H9 (cell line): ENCODE data around the gene NPBWR2. TPM values are rescaled to one million over a fixed set of nuclear protein-coding genes. Genes with fewer than 3 reads are reported as not detected.

Source experiments
- DNase-seq: peaks from one replicate; pipeline ENCODE4 v3.0.0-alpha.2; 2017
- H2AFZ ChIP-seq: one replicate; pipeline ENCODE4 v1.6.1; 2013; ENCODE audit warnings: mild to moderate bottlenecking, low read length, control low read depth, moderate library complexity
- H2AK5ac ChIP-seq: 2 replicates; pipeline ENCODE4 v1.6.1; 2013; ENCODE audit warnings: low read length, control low read depth, mixed read lengths; ENCODE audit not compliant: insufficient read length
- H2BK120ac ChIP-seq: one replicate; pipeline ENCODE4 v1.6.1; 2013; ENCODE audit warnings: low read depth, mild to moderate bottlenecking, low read length, control low read depth, inconsistent platforms; ENCODE audit not compliant: poor library complexity, severe bottlenecking
- H2BK12ac ChIP-seq: 2 replicates; pipeline ENCODE4 v1.6.1; 2013; ENCODE audit warnings: low read length, control low read depth, mixed read lengths, low read depth; ENCODE audit not compliant: insufficient read length
- H2BK15ac ChIP-seq: 2 replicates; pipeline ENCODE4 v1.6.1; 2013; ENCODE audit warnings: low read depth, low read length, control low read depth
- H2BK20ac ChIP-seq: one replicate; pipeline ENCODE4 v1.6.1; 2013; ENCODE audit warnings: low read depth, mild to moderate bottlenecking, low read length, control low read depth, inconsistent platforms; ENCODE audit not compliant: poor library complexity, severe bottlenecking
- H2BK5ac ChIP-seq: 2 replicates; pipeline ENCODE4 v1.6.1; 2013; ENCODE audit warnings: low read length, control low read depth, mixed read lengths; ENCODE audit not compliant: insufficient read length
- H3K14ac ChIP-seq: 2 replicates; pipeline ENCODE4 v1.6.1; 2013; ENCODE audit warnings: low read length, control low read depth; ENCODE audit not compliant: insufficient read depth
- H3K18ac ChIP-seq: 2 replicates; pipeline ENCODE4 v1.6.1; 2013; ENCODE audit warnings: low read depth, mild to moderate bottlenecking, mixed read lengths, low read length, control low read depth; ENCODE audit not compliant: insufficient read length
- H3K23ac ChIP-seq: 2 replicates; pipeline ENCODE4 v1.6.1; 2013; ENCODE audit warnings: low read length, control low read depth, mixed read lengths, low read depth; ENCODE audit not compliant: insufficient read length
- H3K23me2 ChIP-seq: 2 replicates; pipeline ENCODE4 v1.6.1; 2013; ENCODE audit warnings: low read depth, mild to moderate bottlenecking, mixed read lengths, low read length, control low read depth; ENCODE audit not compliant: insufficient read length, poor library complexity, severe bottlenecking
- H3K27ac ChIP-seq: 2 replicates; pipeline ENCODE4 v1.5.1; 2013; ENCODE audit warnings: low read length, control low read depth, mixed read lengths, low read depth; ENCODE audit not compliant: insufficient read length
- H3K27me3 ChIP-seq: 2 replicates; pipeline ENCODE4 v1.6.1; 2013; ENCODE audit warnings: low read length, control low read depth, inconsistent platforms; ENCODE audit not compliant: insufficient read depth
- H3K4ac ChIP-seq: 2 replicates; pipeline ENCODE4 v1.6.1; 2013; ENCODE audit warnings: low read depth, mild to moderate bottlenecking, control low read depth, inconsistent platforms, low read length, moderate library complexity
- H3K4me1 ChIP-seq: 2 replicates; pipeline ENCODE4 v1.6.1; 2013; ENCODE audit warnings: low read length, control low read depth, inconsistent platforms; ENCODE audit not compliant: insufficient read depth
- H3K4me2 ChIP-seq: 2 replicates; pipeline ENCODE4 v1.6.1; 2013; ENCODE audit warnings: low read length, control low read depth, mixed read lengths; ENCODE audit not compliant: insufficient read length, insufficient read depth
- H3K56ac ChIP-seq: 2 replicates; pipeline ENCODE4 v1.6.1; 2013; ENCODE audit warnings: low read depth, mild to moderate bottlenecking, mixed read lengths, low read length, control low read depth; ENCODE audit not compliant: insufficient read length
- H3K79me1 ChIP-seq: 2 replicates; pipeline ENCODE4 v1.6.1; 2013; ENCODE audit warnings: low read depth, mild to moderate bottlenecking, moderate library complexity, low read length, control low read depth, inconsistent platforms; ENCODE audit not compliant: insufficient read depth, poor library complexity, severe bottlenecking
- H3K79me2 ChIP-seq: 2 replicates; pipeline ENCODE4 v1.6.1; 2013; ENCODE audit warnings: low read length, control low read depth, inconsistent platforms; ENCODE audit not compliant: insufficient read depth
- H3K9ac ChIP-seq: 2 replicates; pipeline ENCODE4 v1.6.1; 2013; ENCODE audit warnings: low read length, control low read depth, mixed read lengths; ENCODE audit not compliant: insufficient read length; ENCODE audit errors: extremely low read depth
- H3K9me3 ChIP-seq: one replicate; pipeline ENCODE4 v1.6.1; 2013; ENCODE audit warnings: low read depth, low read length, inconsistent platforms; ENCODE audit not compliant: control insufficient read depth
- H3T11ph ChIP-seq: one replicate; pipeline ENCODE4 v1.6.1; 2013; ENCODE audit warnings: mild to moderate bottlenecking, low read length, control low read depth, inconsistent platforms
- H4K20me1 ChIP-seq: one replicate; pipeline ENCODE4 v1.6.1; 2013; ENCODE audit not compliant: control insufficient read depth, insufficient read length, insufficient read depth
- H4K5ac ChIP-seq: 2 replicates; pipeline ENCODE4 v1.6.1; 2013; ENCODE audit warnings: low read depth, mild to moderate bottlenecking, mixed read lengths, low read length, control low read depth; ENCODE audit not compliant: insufficient read length
- H4K8ac ChIP-seq: replicated peaks from 2 replicates; pipeline ENCODE4 v1.6.1; 2013; ENCODE audit warnings: low read length, control low read depth, mixed read lengths, low read depth; ENCODE audit not compliant: insufficient read length
- H4K91ac ChIP-seq: 2 replicates; pipeline ENCODE4 v1.6.1; 2013; ENCODE audit warnings: low read depth, mild to moderate bottlenecking, moderate library complexity, mixed read lengths, low read length, control low read depth; ENCODE audit not compliant: insufficient read length
- H3K27ac Mint-ChIP-seq, 3 experiments: 2 replicates in 2 of 3; 3 replicates in 1 of 3; pipeline ENCODE4 v1.8.0; 2020 to 2021; ENCODE audit warnings: mixed read lengths in 3 of 3, mild to moderate bottlenecking in 1 of 3, moderate library complexity in 1 of 3
- H3K27me3 Mint-ChIP-seq: 2 replicates; pipeline ENCODE4 v1.8.0; 2021; ENCODE audit warnings: low read depth, mild to moderate bottlenecking, moderate library complexity, mixed read lengths
- H3K36me3 Mint-ChIP-seq, 3 experiments: 2 replicates in 2 of 3; 3 replicates in 1 of 3; pipeline ENCODE4 v1.8.0; 2020 to 2021; ENCODE audit warnings: low read depth in 3 of 3, mixed read lengths in 3 of 3; ENCODE audit not compliant: insufficient read depth in 1 of 3
- H3K4me1 Mint-ChIP-seq, 2 experiments: 2 replicates each; pipeline ENCODE4 v1.8.0; 2020; ENCODE audit warnings: mixed read lengths in 2 of 2
- H3K4me3 Mint-ChIP-seq, 2 experiments: 2 replicates in 1 of 2; 3 replicates in 1 of 2; pipeline ENCODE4 v1.8.0; 2020 to 2021; ENCODE audit warnings: mild to moderate bottlenecking in 2 of 2, mixed read lengths in 2 of 2, moderate library complexity in 1 of 2
- H3K9me3 Mint-ChIP-seq, 2 experiments: 2 replicates in 1 of 2; 3 replicates in 1 of 2; pipeline ENCODE4 v1.8.0; 2020; ENCODE audit warnings: mild to moderate bottlenecking in 2 of 2, mixed read lengths in 2 of 2, moderate library complexity in 1 of 2
- WGBS: extraction: QIAGEN DNeasy Blood & Tissue Kit; methylation state at CpG from one replicate; pipeline ENCODE4 v1.1.7; 2013; ENCODE audit warnings: missing lambda C conversion rate, low lambda C conversion rate, mixed read lengths; ENCODE audit not compliant: insufficient read length; ENCODE audit errors: extremely low coverage; 5-methylcytosine and 5-hydroxymethylcytosine counted together
- total RNA-seq: library from RNA; stranded (reverse); gene quantifications from 2 replicates; pipeline ENCODE4 v1.2.1, GENCODE V29; 2021
- TF ChIP-seq, protein P1 (sequence below): fragments of 200-600 bp; sonication (generic); conservative IDR thresholded peaks from 3 replicates; pipeline ENCODE4 v1.8.0; 2021; ENCODE audit warnings: antibody characterized with exemption, mild to moderate bottlenecking

Gene NPBWR2
- total RNA-seq, 1 experiment from 2014 or later, result not detected

GRCh38 chr20:64064145-64064698 lies 43.1 kb downstream of the NPBWR2 start:
- no peaks in the 10 kb centered on the region for H3K79me2 ChIP-seq
- H2BK15ac ChIP-seq, result no peak overlapping the region
- no peak overlapping the region for H3K4ac ChIP-seq
- no peak overlapping the region for H4K5ac ChIP-seq
- H2AFZ ChIP-seq, result no peak overlapping the region
- no peak overlapping the region for H4K8ac ChIP-seq
- TF ChIP-seq, protein P1, sequence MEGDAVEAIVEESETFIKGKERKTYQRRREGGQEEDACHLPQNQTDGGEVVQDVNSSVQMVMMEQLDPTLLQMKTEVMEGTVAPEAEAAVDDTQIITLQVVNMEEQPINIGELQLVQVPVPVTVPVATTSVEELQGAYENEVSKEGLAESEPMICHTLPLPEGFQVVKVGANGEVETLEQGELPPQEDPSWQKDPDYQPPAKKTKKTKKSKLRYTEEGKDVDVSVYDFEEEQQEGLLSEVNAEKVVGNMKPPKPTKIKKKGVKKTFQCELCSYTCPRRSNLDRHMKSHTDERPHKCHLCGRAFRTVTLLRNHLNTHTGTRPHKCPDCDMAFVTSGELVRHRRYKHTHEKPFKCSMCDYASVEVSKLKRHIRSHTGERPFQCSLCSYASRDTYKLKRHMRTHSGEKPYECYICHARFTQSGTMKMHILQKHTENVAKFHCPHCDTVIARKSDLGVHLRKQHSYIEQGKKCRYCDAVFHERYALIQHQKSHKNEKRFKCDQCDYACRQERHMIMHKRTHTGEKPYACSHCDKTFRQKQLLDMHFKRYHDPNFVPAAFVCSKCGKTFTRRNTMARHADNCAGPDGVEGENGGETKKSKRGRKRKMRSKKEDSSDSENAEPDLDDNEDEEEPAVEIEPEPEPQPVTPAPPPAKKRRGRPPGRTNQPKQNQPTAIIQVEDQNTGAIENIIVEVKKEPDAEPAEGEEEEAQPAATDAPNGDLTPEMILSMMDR, result no peak
- no peak overlapping the region for H3K27ac ChIP-seq
- no peak overlapping the region for H4K91ac ChIP-seq
- peaks cover 6% of the 10 kb centered on the region for H3K27me3 Mint-ChIP-seq
- H3K4me1 ChIP-seq, result peaks cover 1% of the 10 kb centered on the region; the same call in 1 of the 2 replicates
- H2BK120ac ChIP-seq, result no peak overlapping the region
- peak overlapping the region; percentile 46 for H3K4me2 ChIP-seq
- WGBS, result no CpG with 5 or more reads among the region's 12 CpGs
- H3K4me1 Mint-ChIP-seq, result peaks cover 28 to 42% of the 10 kb centered on the region in 2 experiments
- H3K9ac ChIP-seq, result no peak overlapping the region
- no peak overlapping the region for H2BK12ac ChIP-seq
- H3T11ph ChIP-seq, result no peak overlapping the region
- H3K9me3 ChIP-seq, result no peaks in the 10 kb centered on the region
- H3K4me3 Mint-ChIP-seq, result peak overlapping the region; percentile 77 to 84
- no peaks in the 10 kb centered on the region for H3K79me1 ChIP-seq
- no peak overlapping the region for H2BK5ac ChIP-seq
- no peaks in the 10 kb centered on the region for H3K9me3 Mint-ChIP-seq
- no peak overlapping the region for H3K23ac ChIP-seq
- no peak for DNase-seq
- H3K18ac ChIP-seq, result no peak overlapping the region
- no peak overlapping the region for H2AK5ac ChIP-seq
- H3K14ac ChIP-seq, result no peak overlapping the region; the same call in 1 of the 2 replicates
- H4K20me1 ChIP-seq, result no peaks in the 10 kb centered on the region
- H3K23me2 ChIP-seq, result peaks cover 6% of the 10 kb centered on the region
- peaks cover 0 to 3% (median 0%) of the 10 kb centered on the region in 3 experiments; a peak in 2 of 7 replicates for H3K36me3 Mint-ChIP-seq
- H3K27ac Mint-ChIP-seq, result no peak overlapping the region
- H2BK20ac ChIP-seq, result no peak overlapping the region
- no peaks in the 10 kb centered on the region for H3K27me3 ChIP-seq
- no peak overlapping the region for H3K56ac ChIP-seq
